ENCODE results near the gene ADAMTSL5.
"Not testable (repeated sequence)": the region's sequence is repeated elsewhere in the genome, so short reads cannot be mapped to it uniquely, and the experiment has no call there.

Gene ADAMTSL5

GRCh38 chr19:1540365-1540925 lies 27.6 kb upstream of the ADAMTSL5 start:
- no peak overlapping the region for H4K5ac ChIP-seq (ENCODE audit: low read length)
- no peak overlapping the region for H2BK120ac ChIP-seq (ENCODE audit: low read depth, low read length)
- no peak overlapping the region for H2BK15ac ChIP-seq (replicated peaks; ENCODE audit: low read depth)
- WGBS (ENCODE audit: extremely low coverage, insufficient coverage, low lambda C conversion rate), result no CpG with 5 or more reads among the region's 17 CpGs
- no peak overlapping the region for H3K18ac ChIP-seq (ENCODE audit: low read length)
- no peaks in the 10 kb centered on the region for H3K79me2 ChIP-seq (ENCODE audit: control insufficient read depth, insufficient read depth, low read length)
- no peak overlapping the region for H3K4me2 ChIP-seq (ENCODE audit: low read length)
- no peak overlapping the region for H3K56ac ChIP-seq (ENCODE audit: low read length)
- H3K27me3 ChIP-seq (ENCODE audit: insufficient read depth, low read length, poor library complexity), result no peaks in the 10 kb centered on the region
- no peaks in the 10 kb centered on the region for H3K36me3 ChIP-seq (ENCODE audit: control insufficient read depth, insufficient read depth, low read length)
- no peak overlapping the region for H3K4me3 ChIP-seq (ENCODE audit: low read length)
- no peak overlapping the region for H4K8ac ChIP-seq (ENCODE audit: low read depth, low read length)
- H3K27ac ChIP-seq (ENCODE audit: low read depth, low read length), result no peak overlapping the region
- no peak overlapping the region for H3K9ac ChIP-seq (ENCODE audit: low read length)
- no peak overlapping the region for H3K4ac ChIP-seq (ENCODE audit: low read depth, low read length)
- no peaks in the 10 kb centered on the region for H3K4me1 ChIP-seq (ENCODE audit: control insufficient read depth, low read depth, low read length)
- H2AK5ac ChIP-seq (ENCODE audit: low read length), result no peak overlapping the region
- H3K23ac ChIP-seq (ENCODE audit: low read length), result no peak overlapping the region
- no peak overlapping the region for H2BK5ac ChIP-seq (ENCODE audit: low read length)
- no peak for DNase-seq
- H3K79me1 ChIP-seq (ENCODE audit: low read length), result no peaks in the 10 kb centered on the region

- not testable (repeated sequence) for H4K5ac ChIP-seq (ENCODE audit: low read length); H3K9ac ChIP-seq (ENCODE audit: low read length); H3K4me3 ChIP-seq (ENCODE audit: low read length); H3K4me1 ChIP-seq (ENCODE audit: control insufficient read depth, low read depth, low read length); H3K27me3 ChIP-seq (ENCODE audit: insufficient read depth, low read length, poor library complexity); H3K56ac ChIP-seq (ENCODE audit: low read length); H2BK5ac ChIP-seq (ENCODE audit: low read length); H2BK120ac ChIP-seq (ENCODE audit: low read depth, low read length); H3K27ac ChIP-seq (ENCODE audit: low read depth, low read length); H3K23ac ChIP-seq (ENCODE audit: low read length); H3K18ac ChIP-seq (ENCODE audit: low read length); H3K4ac ChIP-seq (ENCODE audit: low read depth, low read length); DNase-seq; H2AK5ac ChIP-seq (ENCODE audit: low read length); H4K8ac ChIP-seq (ENCODE audit: low read depth, low read length); H3K79me1 ChIP-seq (ENCODE audit: low read length); H3K79me2 ChIP-seq (ENCODE audit: control insufficient read depth, insufficient read depth, low read length); H2BK15ac ChIP-seq (replicated peaks; ENCODE audit: low read depth); H3K36me3 ChIP-seq (ENCODE audit: control insufficient read depth, insufficient read depth, low read length); H3K4me2 ChIP-seq (ENCODE audit: low read length)
- no CpG with 5 or more reads among the region's 11 CpGs for WGBS (ENCODE audit: extremely low coverage, insufficient coverage, low lambda C conversion rate)
Measured at GRCh38 chr19:1539749-1540148, 26.9 kb upstream of the ADAMTSL5 start.

GRCh38 chr19:1538978-1539377 lies 26.2 kb upstream of the ADAMTSL5 start:
- H3K9ac ChIP-seq (ENCODE audit: low read length), result no peak overlapping the region
- no peak overlapping the region for H2BK15ac ChIP-seq (replicated peaks; ENCODE audit: low read depth)
- H3K27ac ChIP-seq (ENCODE audit: low read depth, low read length), result no peak overlapping the region
- H3K27me3 ChIP-seq (ENCODE audit: insufficient read depth, low read length, poor library complexity), result no peaks in the 10 kb centered on the region
- H3K4me3 ChIP-seq (ENCODE audit: low read length), result no peak overlapping the region
- H2BK120ac ChIP-seq (ENCODE audit: low read depth, low read length), result no peak overlapping the region
- no peaks in the 10 kb centered on the region for H3K79me1 ChIP-seq (ENCODE audit: low read length)
- H3K23ac ChIP-seq (ENCODE audit: low read length), result no peak overlapping the region
- H2AK5ac ChIP-seq (ENCODE audit: low read length), result no peak overlapping the region
- no peak overlapping the region for H2BK5ac ChIP-seq (ENCODE audit: low read length)
- no peaks in the 10 kb centered on the region for H3K4me1 ChIP-seq (ENCODE audit: control insufficient read depth, low read depth, low read length)
- H3K56ac ChIP-seq (ENCODE audit: low read length), result no peak overlapping the region
- no peaks in the 10 kb centered on the region for H3K79me2 ChIP-seq (ENCODE audit: control insufficient read depth, insufficient read depth, low read length)
- H4K5ac ChIP-seq (ENCODE audit: low read length), result no peak overlapping the region
- no peak overlapping the region for H3K18ac ChIP-seq (ENCODE audit: low read length)
- DNase-seq, result no peak
- no peak overlapping the region for H3K4me2 ChIP-seq (ENCODE audit: low read length)
- H3K4ac ChIP-seq (ENCODE audit: low read depth, low read length), result no peak overlapping the region
- no peaks in the 10 kb centered on the region for H3K36me3 ChIP-seq (ENCODE audit: control insufficient read depth, insufficient read depth, low read length)
- H4K8ac ChIP-seq (ENCODE audit: low read depth, low read length), result no peak overlapping the region
- WGBS (ENCODE audit: extremely low coverage, insufficient coverage, low lambda C conversion rate), result no CpG with 5 or more reads among the region's 15 CpGs

- H3K79me1 ChIP-seq (ENCODE audit: low read length); H2BK120ac ChIP-seq (ENCODE audit: low read depth, low read length); H3K4ac ChIP-seq (ENCODE audit: low read depth, low read length); H3K79me2 ChIP-seq (ENCODE audit: control insufficient read depth, insufficient read depth, low read length); H3K4me2 ChIP-seq (ENCODE audit: low read length); H3K18ac ChIP-seq (ENCODE audit: low read length); H2AK5ac ChIP-seq (ENCODE audit: low read length); H3K9ac ChIP-seq (ENCODE audit: low read length); H3K27ac ChIP-seq (ENCODE audit: low read depth, low read length); H2BK5ac ChIP-seq (ENCODE audit: low read length); H3K27me3 ChIP-seq (ENCODE audit: insufficient read depth, low read length, poor library complexity); H3K23ac ChIP-seq (ENCODE audit: low read length); H4K5ac ChIP-seq (ENCODE audit: low read length); H3K4me1 ChIP-seq (ENCODE audit: control insufficient read depth, low read depth, low read length); H2BK15ac ChIP-seq (replicated peaks; ENCODE audit: low read depth); H3K56ac ChIP-seq (ENCODE audit: low read length); H3K4me3 ChIP-seq (ENCODE audit: low read length); H3K36me3 ChIP-seq (ENCODE audit: control insufficient read depth, insufficient read depth, low read length); H4K8ac ChIP-seq (ENCODE audit: low read depth, low read length); DNase-seq: not testable (repeated sequence)
- no CpG with 5 or more reads among the region's 7 CpGs for WGBS (ENCODE audit: extremely low coverage, insufficient coverage, low lambda C conversion rate)
Measured at GRCh38 chr19:1535699-1536098, 22.9 kb upstream of the ADAMTSL5 start.

GRCh38 chr19:1534972-1535371 lies 22.2 kb upstream of the ADAMTSL5 start:
- Histone ChIP-seq H3K4ac (ENCODE audit: low read depth, low read length) (no peak overlapping the region), H2BK120ac (ENCODE audit: low read depth, low read length) (no peak overlapping the region), H3K79me1 (ENCODE audit: low read length) (no peaks in the 10 kb centered on the region), H3K27me3 (ENCODE audit: insufficient read depth, low read length, poor library complexity) (no peaks in the 10 kb centered on the region), H2BK5ac (ENCODE audit: low read length) (no peak overlapping the region), H3K18ac (ENCODE audit: low read length) (no peak overlapping the region), H3K9ac (ENCODE audit: low read length) (no peak overlapping the region), H3K27ac (ENCODE audit: low read depth, low read length) (no peak overlapping the region), H4K5ac (ENCODE audit: low read length) (no peak overlapping the region), H3K4me1 (ENCODE audit: control insufficient read depth, low read depth, low read length) (no peaks in the 10 kb centered on the region), H2BK15ac (replicated peaks; ENCODE audit: low read depth) (no peak overlapping the region), H3K4me3 (ENCODE audit: low read length) (no peak overlapping the region), H3K56ac (ENCODE audit: low read length) (no peak overlapping the region), H3K36me3 (ENCODE audit: control insufficient read depth, insufficient read depth, low read length) (no peaks in the 10 kb centered on the region), H3K79me2 (ENCODE audit: control insufficient read depth, insufficient read depth, low read length) (no peaks in the 10 kb centered on the region), H2AK5ac (ENCODE audit: low read length) (no peak overlapping the region), H3K23ac (ENCODE audit: low read length) (no peak overlapping the region), H4K8ac (ENCODE audit: low read depth, low read length) (no peak overlapping the region), H3K4me2 (ENCODE audit: low read length) (no peak overlapping the region)
- no peak for DNase-seq
- WGBS (ENCODE audit: extremely low coverage, insufficient coverage, low lambda C conversion rate), result no CpG with 5 or more reads among the region's 14 CpGs

GRCh38 chr19:1533510-1534150 lies 20.8 kb upstream of the ADAMTSL5 start:
- Histone ChIP-seq H2BK5ac (ENCODE audit: low read length) (no peak overlapping the region), H4K5ac (ENCODE audit: low read length) (no peak overlapping the region), H3K27me3 (ENCODE audit: insufficient read depth, low read length, poor library complexity) (no peaks in the 10 kb centered on the region), H3K9ac (ENCODE audit: low read length) (no peak overlapping the region), H3K27ac (ENCODE audit: low read depth, low read length) (no peak overlapping the region), H3K4ac (ENCODE audit: low read depth, low read length) (no peak overlapping the region), H3K79me1 (ENCODE audit: low read length) (no peaks in the 10 kb centered on the region), H3K18ac (ENCODE audit: low read length) (no peak overlapping the region), H3K4me1 (ENCODE audit: control insufficient read depth, low read depth, low read length) (no peaks in the 10 kb centered on the region), H3K23ac (ENCODE audit: low read length) (no peak overlapping the region), H3K79me2 (ENCODE audit: control insufficient read depth, insufficient read depth, low read length) (no peaks in the 10 kb centered on the region), H3K56ac (ENCODE audit: low read length) (no peak overlapping the region), H2BK120ac (ENCODE audit: low read depth, low read length) (no peak overlapping the region), H3K4me3 (ENCODE audit: low read length) (no peak overlapping the region), H4K8ac (ENCODE audit: low read depth, low read length) (no peak overlapping the region), H3K36me3 (ENCODE audit: control insufficient read depth, insufficient read depth, low read length) (no peaks in the 10 kb centered on the region), H3K4me2 (ENCODE audit: low read length) (no peak overlapping the region), H2BK15ac (replicated peaks; ENCODE audit: low read depth) (no peak overlapping the region), H2AK5ac (ENCODE audit: low read length) (no peak overlapping the region)
- DNase-seq, result no peak
- no CpG with 5 or more reads among the region's 23 CpGs for WGBS (ENCODE audit: extremely low coverage, insufficient coverage, low lambda C conversion rate)

All from mesendoderm (in vitro differentiated cells).